ENCODE results near the gene CORO6.

- TF ChIP-seq CTCF (IDR thresholded peaks at IDR 0.05) (no peak), POLR2AphosphoS5 (IDR thresholded peaks at IDR 0.05) (no peak)
Measured at GRCh38 chr17:29620779-29621500, 1.8 kb downstream of the CORO6 start.
